Endodermal cell (in vitro differentiated cells): ENCODE data around the gene USP24. TPM values are rescaled to one million over a fixed set of nuclear protein-coding genes. Genes with fewer than 3 reads are reported as not detected.

Experiments
- DNase-seq: peaks from one replicate; pipeline ENCODE4 v3.0.0-alpha.2; 2017
- H3K27ac ChIP-seq: 2 replicates; pipeline ENCODE4 v1.5.1; 2013; ENCODE audit warnings: mild to moderate bottlenecking, low read depth, low read length, moderate library complexity
- H3K27me3 ChIP-seq: 2 replicates; pipeline ENCODE4 v1.6.1; 2013; ENCODE audit warnings: mild to moderate bottlenecking, low read length, moderate library complexity; ENCODE audit not compliant: insufficient read depth, control insufficient read depth, poor library complexity, severe bottlenecking
- H3K36me3 ChIP-seq: 2 replicates; pipeline ENCODE4 v1.7.0; 2013; ENCODE audit warnings: mild to moderate bottlenecking, low read length, moderate library complexity; ENCODE audit not compliant: control insufficient read depth, insufficient read depth
- H3K4me1 ChIP-seq: one replicate; pipeline ENCODE4 v1.7.0; 2013; ENCODE audit warnings: low read length; ENCODE audit not compliant: control insufficient read depth, insufficient read depth
- H3K4me3 ChIP-seq: 2 replicates; pipeline ENCODE4 v1.5.1; 2013; ENCODE audit warnings: mild to moderate bottlenecking, low read length, moderate library complexity
- H3K9ac ChIP-seq: 2 replicates; pipeline ENCODE4 v1.6.1; 2013; ENCODE audit warnings: mild to moderate bottlenecking, low read length, moderate library complexity; ENCODE audit not compliant: poor library complexity, severe bottlenecking; ENCODE audit errors: extremely low read depth
- H3K9me3 ChIP-seq: 2 replicates; pipeline ENCODE4 v1.6.1; 2013; ENCODE audit warnings: mild to moderate bottlenecking, low read length, moderate library complexity; ENCODE audit not compliant: control insufficient read depth
- H3K27ac Mint-ChIP-seq: 2 replicates; pipeline ENCODE4 v1.8.0; 2020; ENCODE audit warnings: mixed read lengths
- H3K27me3 Mint-ChIP-seq: 2 replicates; pipeline ENCODE4 v1.8.0; 2021; ENCODE audit warnings: mild to moderate bottlenecking, mixed read lengths; ENCODE audit not compliant: insufficient read depth
- H3K36me3 Mint-ChIP-seq: 2 replicates; pipeline ENCODE4 v1.8.0; 2020; ENCODE audit warnings: low read depth, mixed read lengths
- H3K4me1 Mint-ChIP-seq: 2 replicates; pipeline ENCODE4 v1.8.0; 2020; ENCODE audit warnings: mixed read lengths
- H3K4me3 Mint-ChIP-seq: 2 replicates; pipeline ENCODE4 v1.8.0; 2020; ENCODE audit warnings: mild to moderate bottlenecking, moderate library complexity, mixed read lengths
- H3K9me3 Mint-ChIP-seq: 2 replicates; pipeline ENCODE4 v1.8.0; 2020; ENCODE audit warnings: mild to moderate bottlenecking, mixed read lengths
- whole genome bisulfite sequencing, 2 experiments: methylation state at CpG; one replicate each; pipeline versions ENCODE4 v1.1.5 to v1.1.7; 2013; ENCODE audit warnings: missing lambda C conversion rate in 2 of 2, mixed read lengths in 1 of 2; ENCODE audit not compliant: insufficient coverage in 1 of 2, insufficient read length in 1 of 2; 5-methylcytosine and 5-hydroxymethylcytosine counted together
- total RNA-seq, 2 donors: library from RNA; stranded (reverse); fragmentation: NEBNext Ultra II Directional in 1 of 2; extraction: Animal tissue kit (Norgen Biotek cat#: 25700) in 1 of 2; gene quantifications; 2 replicates in 1 of 2; 3 replicates in 1 of 2; pipeline ENCODE4 v1.2.1, GENCODE V29; 2021
- TF ChIP-seq, protein P1 (sequence below): fragments of 200-600 bp; sonication (generic); conservative IDR thresholded peaks from 2 replicates; pipeline ENCODE4 v1.5.0; 2021; ENCODE audit warnings: antibody characterized with exemption, mild to moderate bottlenecking

Gene USP24
- total RNA-seq, 2 donors from 2014 or later, result 68.2 to 71.5 TPM

DNA sequence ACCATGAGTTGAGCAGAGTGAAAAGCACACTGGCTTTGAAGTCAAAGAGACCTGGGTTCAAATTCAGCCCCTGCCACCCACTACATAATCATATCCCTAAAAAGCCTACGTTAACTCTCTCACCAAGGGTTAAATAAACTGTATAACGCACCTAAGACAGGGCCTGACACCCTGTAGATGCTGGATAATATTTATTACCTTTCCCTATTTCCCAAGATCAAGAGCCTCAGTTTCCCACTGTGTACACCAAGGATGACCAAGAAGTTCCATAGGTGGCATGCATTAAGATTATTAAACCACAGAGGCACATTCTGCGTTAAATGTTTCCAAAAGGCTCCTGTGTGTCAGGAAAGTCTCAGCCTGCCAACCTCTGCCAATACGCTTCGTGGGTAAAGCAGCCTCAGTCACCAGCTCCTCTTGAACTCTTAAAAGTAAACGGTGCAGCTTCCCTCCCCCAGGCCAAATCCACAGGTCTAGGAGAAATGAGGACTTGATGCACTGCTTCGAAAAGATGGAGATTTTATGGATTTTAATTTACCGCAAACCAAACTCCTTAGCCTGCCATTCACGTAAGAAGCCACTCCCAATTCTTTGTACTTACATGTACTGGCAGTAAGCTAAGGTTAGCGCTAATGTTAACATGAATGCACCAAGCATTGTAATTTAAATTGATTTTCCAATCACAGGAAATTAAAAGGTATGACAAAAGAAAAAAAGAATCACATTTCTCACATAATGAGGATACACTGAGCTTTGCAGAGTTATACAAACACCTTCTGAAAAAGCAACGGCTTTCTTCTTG is 2.6 kb downstream of the USP24 start:
- H3K9me3 ChIP-seq, result no peaks in the 10 kb centered on the region
- peaks cover 18% of the 10 kb centered on the region for H3K4me1 ChIP-seq
- peaks cover 3% of the 10 kb centered on the region for H3K36me3 ChIP-seq
- DNase-seq, result no peak
- Mint-ChIP-seq H3K36me3 (peaks cover 5% of the 10 kb centered on the region), H3K27me3 (no peaks in the 10 kb centered on the region), H3K27ac (no peak overlapping the region), H3K4me1 (peaks cover 62% of the 10 kb centered on the region), H3K4me3 (peak overlapping the region; percentile 98), H3K9me3 (no peaks in the 10 kb centered on the region)
- H3K4me3 ChIP-seq, result peak overlapping the region; percentile 95
- WGBS, 2 experiments, result 66 to 68% methylated on average over 8 to 11 of the region's 11 CpGs
- TF ChIP-seq, protein P1, sequence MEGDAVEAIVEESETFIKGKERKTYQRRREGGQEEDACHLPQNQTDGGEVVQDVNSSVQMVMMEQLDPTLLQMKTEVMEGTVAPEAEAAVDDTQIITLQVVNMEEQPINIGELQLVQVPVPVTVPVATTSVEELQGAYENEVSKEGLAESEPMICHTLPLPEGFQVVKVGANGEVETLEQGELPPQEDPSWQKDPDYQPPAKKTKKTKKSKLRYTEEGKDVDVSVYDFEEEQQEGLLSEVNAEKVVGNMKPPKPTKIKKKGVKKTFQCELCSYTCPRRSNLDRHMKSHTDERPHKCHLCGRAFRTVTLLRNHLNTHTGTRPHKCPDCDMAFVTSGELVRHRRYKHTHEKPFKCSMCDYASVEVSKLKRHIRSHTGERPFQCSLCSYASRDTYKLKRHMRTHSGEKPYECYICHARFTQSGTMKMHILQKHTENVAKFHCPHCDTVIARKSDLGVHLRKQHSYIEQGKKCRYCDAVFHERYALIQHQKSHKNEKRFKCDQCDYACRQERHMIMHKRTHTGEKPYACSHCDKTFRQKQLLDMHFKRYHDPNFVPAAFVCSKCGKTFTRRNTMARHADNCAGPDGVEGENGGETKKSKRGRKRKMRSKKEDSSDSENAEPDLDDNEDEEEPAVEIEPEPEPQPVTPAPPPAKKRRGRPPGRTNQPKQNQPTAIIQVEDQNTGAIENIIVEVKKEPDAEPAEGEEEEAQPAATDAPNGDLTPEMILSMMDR, result no peak
- no peak overlapping the region for H3K27ac ChIP-seq
- no peaks in the 10 kb centered on the region for H3K27me3 ChIP-seq
- H3K9ac ChIP-seq, result no peak overlapping the region

DNA sequence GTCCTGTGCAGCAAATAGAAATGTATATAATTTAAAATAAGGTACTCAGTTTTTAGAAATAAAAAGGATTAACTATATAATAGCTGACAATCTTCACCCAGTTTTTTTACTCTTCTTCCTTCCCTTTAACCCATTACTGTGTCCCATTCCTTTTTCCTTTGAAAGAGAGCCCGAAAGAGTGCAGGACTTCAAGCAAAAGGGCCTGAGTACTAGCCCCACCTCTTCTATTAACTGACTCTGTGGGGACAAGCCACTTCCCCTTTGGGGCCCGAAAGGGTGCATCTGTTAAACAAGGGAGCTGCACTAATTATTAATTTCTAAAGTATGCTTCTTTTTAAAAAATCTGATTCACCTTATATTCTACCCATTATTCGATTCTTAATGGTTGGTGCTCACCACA is 3.3 kb downstream of the USP24 start:
- Mint-ChIP-seq H3K27me3 (no peaks in the 10 kb centered on the region), H3K4me3 (peak overlapping the region; percentile 98), H3K4me1 (peaks cover 61% of the 10 kb centered on the region), H3K36me3 (peaks cover 5% of the 10 kb centered on the region), H3K9me3 (no peaks in the 10 kb centered on the region), H3K27ac (no peak overlapping the region)
- TF ChIP-seq, protein P1, result no peak
- 81 to 83% methylated on average over 3 of the region's 3 CpGs for WGBS, 2 experiments
- Histone ChIP-seq H3K36me3 (peaks cover 3% of the 10 kb centered on the region), H3K9me3 (no peaks in the 10 kb centered on the region), H3K9ac (no peak overlapping the region), H3K27ac (no peak overlapping the region), H3K4me1 (peaks cover 19% of the 10 kb centered on the region), H3K4me3 (peak overlapping the region; percentile 95), H3K27me3 (no peaks in the 10 kb centered on the region)
- DNase-seq, result no peak

DNA sequence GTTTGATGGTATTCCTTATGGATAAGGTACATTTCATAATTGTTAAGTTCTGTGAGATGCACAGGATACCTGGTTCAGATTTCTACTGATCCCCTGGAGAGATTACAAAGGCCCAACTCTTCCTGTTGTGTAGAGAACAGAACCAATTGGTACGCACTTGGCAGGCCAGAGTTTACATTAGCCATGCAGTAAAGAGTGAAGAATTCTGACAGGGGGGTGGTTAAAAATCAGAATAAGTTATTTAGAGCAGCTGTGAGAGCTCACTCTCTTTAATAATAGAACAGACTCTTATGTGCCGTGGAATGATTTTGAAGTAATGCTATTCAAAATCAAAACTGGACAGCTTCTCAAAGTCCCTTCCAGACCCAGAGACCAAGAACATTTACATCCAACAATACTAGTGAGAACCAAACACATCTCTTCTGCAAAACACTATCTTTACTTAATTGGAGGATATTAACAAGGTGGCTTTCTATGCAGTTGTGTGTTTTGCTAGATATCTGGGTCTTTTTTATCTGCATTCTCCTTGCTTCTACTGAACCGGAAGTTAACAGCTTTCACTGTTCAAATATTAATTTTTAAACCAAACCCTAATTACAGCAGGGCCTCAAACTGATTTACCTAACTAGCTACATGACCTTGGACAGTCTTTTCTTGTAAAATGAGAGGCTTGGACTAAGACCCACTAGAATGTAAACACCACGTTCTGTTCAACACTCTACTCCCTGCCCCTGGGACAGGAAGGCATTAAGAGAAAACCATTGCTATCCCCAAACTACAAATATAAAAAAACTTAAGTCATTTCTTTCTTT is 4.0 kb downstream of the USP24 start:
- Histone ChIP-seq H3K27ac (no peak overlapping the region), H3K27me3 (no peaks in the 10 kb centered on the region), H3K4me1 (peaks cover 17% of the 10 kb centered on the region), H3K4me3 (peak overlapping the region; percentile 95), H3K36me3 (peaks cover 3% of the 10 kb centered on the region), H3K9me3 (no peaks in the 10 kb centered on the region), H3K9ac (no peak overlapping the region)
- TF ChIP-seq, protein P1, result no peak
- WGBS, 2 experiments, result 80 to 84% methylated on average over 1 to 4 of the region's 4 CpGs
- no peak overlapping the region for H3K27ac Mint-ChIP-seq
- peak overlapping the region; percentile 98 for H3K4me3 Mint-ChIP-seq
- H3K36me3 Mint-ChIP-seq, result peaks cover 5% of the 10 kb centered on the region
- peaks cover 61% of the 10 kb centered on the region for H3K4me1 Mint-ChIP-seq
- H3K27me3 Mint-ChIP-seq, result no peaks in the 10 kb centered on the region
- no peak for DNase-seq
- H3K9me3 Mint-ChIP-seq, result no peaks in the 10 kb centered on the region
